Memory B cell (primary cell): ENCODE results near the gene CLPX.
A peak's percentile ranks its signal among the peaks of the same experiment; 100 is the strongest.

ENCODE experiments used
- ATAC-seq: fragments of 150-1000 bp; cut with Tn5 transposase; 2 replicates; pipeline ENCODE4 v1.10.0; 2021; ENCODE audit warnings: low read depth, mild to moderate bottlenecking, moderate library complexity
- DNase-seq, 2 donors: peaks; one replicate each; pipeline ENCODE4 v3.0.0; 2022; ENCODE audit warnings: low spot score in 2 of 2
- H3K27ac Mint-ChIP-seq: one replicate; pipeline ENCODE4 v1.8.0; 2022; ENCODE audit warnings: mild to moderate bottlenecking, moderate library complexity, mixed read lengths
- H3K27me3 Mint-ChIP-seq: one replicate; pipeline ENCODE4 v1.8.0; 2022; ENCODE audit warnings: mixed read lengths
- H3K36me3 Mint-ChIP-seq: one replicate; pipeline ENCODE4 v1.8.0; 2022; ENCODE audit warnings: mild to moderate bottlenecking, mixed read lengths
- H3K4me1 Mint-ChIP-seq: one replicate; pipeline ENCODE4 v1.8.0; 2022; ENCODE audit warnings: mixed read lengths
- H3K4me3 Mint-ChIP-seq: one replicate; pipeline ENCODE4 v1.8.0; 2022; ENCODE audit warnings: mild to moderate bottlenecking, moderate library complexity, mixed read lengths
- H3K9me3 Mint-ChIP-seq: one replicate; pipeline ENCODE4 v1.8.0; 2022; ENCODE audit warnings: mixed read lengths

The CLPX gene

DNA sequence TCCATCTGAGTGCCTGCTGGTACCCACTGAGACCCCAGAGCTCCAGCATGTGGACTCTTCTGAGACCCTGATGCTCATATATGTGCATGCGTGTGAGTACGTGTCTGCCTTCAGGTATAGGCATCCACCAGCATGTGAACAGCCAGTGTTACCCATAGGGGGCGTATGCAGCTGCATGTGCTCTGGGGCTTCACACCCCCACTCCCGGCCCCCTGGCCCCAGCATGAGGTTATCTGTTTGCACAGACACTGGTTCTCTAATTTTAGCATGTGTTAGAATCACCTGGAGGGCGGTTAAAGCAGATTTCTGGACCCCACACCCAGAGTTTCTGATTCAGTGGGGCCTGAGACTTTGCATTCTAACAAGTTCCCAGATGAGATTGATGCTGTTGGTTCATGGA, 27.0 kb upstream of the CLPX start:
- peaks cover 4% of the 10 kb centered on the region for H3K27me3 Mint-ChIP-seq
- ATAC-seq (peak; percentile 77), DNase-seq (peak; percentile 11 to 18)
- no peaks in the 10 kb centered on the region for H3K36me3 Mint-ChIP-seq
- no peaks in the 10 kb centered on the region for H3K9me3 Mint-ChIP-seq
- no peak overlapping the region for H3K4me3 Mint-ChIP-seq
- H3K4me1 Mint-ChIP-seq, result peaks cover 5% of the 10 kb centered on the region
- H3K27ac Mint-ChIP-seq, result no peak overlapping the region

GRCh38 chr15:65211482-65211982, 26.4 kb upstream of the CLPX start:
- Mint-ChIP-seq H3K4me3 (no peak overlapping the region), H3K27ac (no peak overlapping the region), H3K36me3 (no peaks in the 10 kb centered on the region), H3K9me3 (no peaks in the 10 kb centered on the region), H3K27me3 (peaks cover 6% of the 10 kb centered on the region), H3K4me1 (peaks cover 5% of the 10 kb centered on the region)
- no peak for DNase-seq
- ATAC-seq, result no peak

- Mint-ChIP-seq H3K36me3 (no peaks in the 10 kb centered on the region), H3K27ac (no peak within 1 kb of the TSS), H3K4me3 (no peak within 1 kb of the TSS), H3K27me3 (peaks cover 6% of the 10 kb centered on the region), H3K4me1 (peaks cover 5% of the 10 kb centered on the region), H3K9me3 (no peaks in the 10 kb centered on the region)
- DNase-seq (no peak), ATAC-seq (no peak)
Observed at GRCh38 chr15:65210770-65211481, 25.8 kb upstream of the CLPX start, which contains the start of gene CILP. TSS of gene CILP (minus strand) at chr15:65211473. CDS start at chr15:65209755, 1,718 bp downstream.

DNA sequence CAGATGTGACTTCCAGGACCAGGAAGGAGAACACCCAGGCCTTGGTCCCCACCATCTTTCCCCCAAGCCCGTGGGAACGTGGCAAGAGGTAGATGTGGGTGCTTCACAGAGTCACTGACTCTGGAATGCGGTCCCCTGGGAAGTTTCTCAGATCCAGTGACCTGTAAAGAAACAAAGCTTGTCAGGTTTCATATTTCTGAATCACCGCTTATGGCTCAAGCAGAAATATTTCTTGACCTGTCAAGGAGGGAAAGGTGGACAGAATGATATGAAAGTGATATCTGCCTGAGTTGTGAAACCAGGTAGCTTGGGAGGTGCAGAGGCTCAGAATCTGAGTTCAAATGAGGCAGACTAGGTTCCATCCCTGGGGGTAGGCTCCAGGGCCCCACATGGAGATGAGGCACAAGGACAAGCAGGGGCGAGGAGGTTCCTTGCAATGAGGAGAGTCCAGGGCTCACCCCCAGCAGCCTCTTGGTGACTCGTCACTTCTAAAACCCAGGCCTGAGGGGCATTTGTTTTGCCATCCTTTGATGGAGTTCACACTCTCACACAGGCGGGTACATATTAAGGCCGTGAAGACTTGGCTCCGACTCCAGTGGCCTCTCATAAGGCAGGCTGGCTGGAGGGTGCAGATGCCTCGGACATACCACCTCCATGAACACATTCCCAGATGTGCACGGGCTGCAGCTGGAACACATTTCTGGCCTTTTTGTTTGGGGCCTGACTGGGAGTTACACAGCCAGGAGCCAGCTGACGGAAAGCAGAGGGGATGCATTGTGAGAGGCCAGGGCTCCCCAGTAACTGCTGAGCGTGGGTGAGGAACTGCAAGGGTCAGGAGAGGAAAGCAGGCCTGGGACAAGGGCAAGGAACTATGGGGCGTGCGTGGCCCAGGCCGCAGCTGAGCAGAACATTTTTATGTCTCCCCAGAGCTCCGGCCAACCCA, 24.8 kb upstream of the CLPX start:
- Mint-ChIP-seq H3K27me3 (peaks cover 6% of the 10 kb centered on the region), H3K36me3 (no peaks in the 10 kb centered on the region), H3K27ac (no peak overlapping the region), H3K9me3 (no peaks in the 10 kb centered on the region), H3K4me3 (no peak overlapping the region), H3K4me1 (peaks cover 5% of the 10 kb centered on the region)
- no peak for ATAC-seq
- no peak for DNase-seq

- Mint-ChIP-seq H3K27me3 (peaks cover 8% of the 10 kb centered on the region), H3K9me3 (no peaks in the 10 kb centered on the region), H3K4me3 (no peak overlapping the region), H3K27ac (no peak overlapping the region), H3K4me1 (peaks cover 5% of the 10 kb centered on the region), H3K36me3 (no peaks in the 10 kb centered on the region)
- ATAC-seq (no peak), DNase-seq (no peak)
Observed at GRCh38 chr15:65208647-65209046, 23.5 kb upstream of the CLPX start.

DNA sequence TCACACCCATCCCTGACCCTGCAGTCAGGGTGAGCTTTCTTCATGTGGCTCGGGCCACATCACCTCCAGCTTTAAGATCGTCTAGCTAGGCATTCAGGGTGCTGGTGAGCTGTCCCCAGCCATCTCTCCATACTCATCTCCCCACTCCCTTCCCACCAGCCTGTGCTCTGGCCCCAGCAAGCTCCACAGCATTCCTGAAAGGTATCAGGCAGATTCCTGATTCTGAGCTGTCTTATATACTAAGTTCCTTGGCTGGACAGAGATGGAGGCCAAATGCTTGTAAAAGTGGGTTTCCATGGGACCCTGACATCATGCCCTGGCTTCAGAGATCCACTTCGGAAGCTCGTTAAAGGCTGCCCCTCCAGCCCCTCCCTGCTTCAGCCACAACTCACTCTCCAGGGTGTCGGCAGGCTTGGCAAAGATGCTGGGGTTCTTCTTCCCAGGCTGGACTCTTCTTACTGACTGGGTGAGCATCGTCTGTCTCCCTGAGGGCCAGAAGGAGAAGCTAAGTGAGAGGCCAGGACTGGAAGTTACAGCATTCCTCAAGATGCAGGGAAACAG, 22.2 kb upstream of the CLPX start:
- Mint-ChIP-seq H3K4me3 (no peak overlapping the region), H3K27me3 (peaks cover 8% of the 10 kb centered on the region), H3K4me1 (peaks cover 5% of the 10 kb centered on the region), H3K9me3 (no peaks in the 10 kb centered on the region), H3K27ac (no peak overlapping the region), H3K36me3 (no peaks in the 10 kb centered on the region)
- no peak for DNase-seq
- ATAC-seq, result no peak

GRCh38 chr15:65206750-65207149, 21.6 kb upstream of the CLPX start:
- no peak for ATAC-seq
- Mint-ChIP-seq H3K4me3 (no peak overlapping the region), H3K27ac (no peak overlapping the region), H3K36me3 (peaks cover 2% of the 10 kb centered on the region), H3K9me3 (no peaks in the 10 kb centered on the region), H3K27me3 (peaks cover 10% of the 10 kb centered on the region), H3K4me1 (no peaks in the 10 kb centered on the region)
- no peak for DNase-seq

DNA sequence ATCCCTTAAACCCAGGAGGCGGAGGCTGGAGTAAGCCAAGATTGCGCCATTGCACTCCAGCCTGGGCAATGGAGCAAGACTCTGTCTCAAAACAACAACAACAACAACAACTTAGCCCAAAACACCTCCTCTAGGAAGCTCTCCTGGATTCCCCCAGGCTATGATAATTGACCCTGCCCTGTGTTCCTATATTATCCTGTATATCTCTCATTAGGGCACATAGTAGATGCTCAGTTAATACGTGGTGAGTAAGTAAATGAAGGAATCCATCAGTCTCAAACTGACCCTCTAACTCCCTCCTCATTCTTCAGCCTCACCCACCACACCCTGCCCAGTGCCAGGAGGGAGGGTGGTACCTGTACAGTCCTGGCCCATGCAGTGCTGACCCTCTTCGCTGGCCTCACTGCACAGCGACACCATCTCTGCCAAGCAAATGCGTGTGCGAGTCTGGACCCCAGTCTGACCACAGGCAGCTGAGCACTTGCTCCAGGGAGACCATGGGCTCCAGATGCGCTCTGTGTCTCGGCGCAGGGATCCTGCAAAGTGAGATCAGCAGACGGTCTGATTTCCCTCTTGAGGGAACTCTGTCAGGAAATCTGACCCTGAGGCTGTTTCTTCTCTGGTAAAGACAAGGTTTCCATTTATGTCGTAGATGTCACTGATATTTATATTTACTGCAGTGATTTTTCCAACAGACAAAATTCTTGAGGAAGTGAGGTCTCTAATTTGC, 20.0 kb upstream of the CLPX start:
- H3K27ac Mint-ChIP-seq, result no peak overlapping the region

DNA sequence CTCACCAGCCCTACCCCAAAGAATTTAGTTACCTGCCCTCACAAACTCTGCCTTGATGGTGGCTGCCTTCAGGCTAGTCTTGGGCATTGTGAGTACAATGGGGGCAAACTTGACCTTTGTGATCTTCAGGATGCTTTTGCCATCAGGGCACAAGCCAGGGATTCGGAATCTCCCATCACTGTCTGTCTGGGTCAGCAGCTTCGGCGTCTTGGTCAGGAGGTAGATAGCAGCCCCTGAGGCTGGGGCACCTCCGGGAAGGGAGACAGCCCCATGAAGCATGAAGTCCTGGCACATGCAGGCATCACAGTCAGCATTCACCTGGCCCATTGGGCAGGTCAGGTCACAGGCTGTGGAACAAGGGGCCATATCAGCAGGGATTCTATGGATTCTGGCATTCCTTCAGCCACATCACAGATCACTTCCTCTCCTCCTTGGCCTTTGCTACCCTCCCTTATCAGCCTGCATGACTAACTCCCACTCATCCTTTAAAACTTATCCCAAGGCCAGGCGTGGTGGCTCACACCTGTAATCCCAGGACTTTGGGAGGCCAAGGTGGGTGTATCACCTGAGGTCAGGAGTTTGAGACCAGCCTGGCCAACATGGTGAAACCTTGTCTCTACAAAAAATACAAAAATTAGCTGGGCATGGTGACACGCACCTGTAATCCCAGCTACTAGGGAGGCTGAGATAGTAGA, 19.2 kb upstream of the CLPX start:
- H3K4me1 Mint-ChIP-seq, result no peaks in the 10 kb centered on the region
- no peak overlapping the region for H3K27ac Mint-ChIP-seq
- DNase-seq (no peak), ATAC-seq (no peak)
- H3K9me3 Mint-ChIP-seq, result no peaks in the 10 kb centered on the region
- peaks cover 2% of the 10 kb centered on the region for H3K36me3 Mint-ChIP-seq
- H3K4me3 Mint-ChIP-seq, result no peak overlapping the region
- H3K27me3 Mint-ChIP-seq, result peaks cover 11% of the 10 kb centered on the region

More for the DNA sequence above, 20.0 kb upstream of the CLPX start:
- no peak for ATAC-seq
- Mint-ChIP-seq H3K27me3 (peaks cover 11% of the 10 kb centered on the region), H3K4me3 (no peak overlapping the region), H3K36me3 (peaks cover 2% of the 10 kb centered on the region), H3K4me1 (no peaks in the 10 kb centered on the region), H3K9me3 (no peaks in the 10 kb centered on the region)
- no peak for DNase-seq

GRCh38 chr15:65201918-65202317, 16.8 kb upstream of the CLPX start:
- no peaks in the 10 kb centered on the region for H3K9me3 Mint-ChIP-seq
- no peaks in the 10 kb centered on the region for H3K4me1 Mint-ChIP-seq
- H3K27ac Mint-ChIP-seq, result no peak overlapping the region
- H3K4me3 Mint-ChIP-seq, result no peak overlapping the region
- peaks cover 2% of the 10 kb centered on the region for H3K36me3 Mint-ChIP-seq
- DNase-seq (no peak), ATAC-seq (no peak)
- H3K27me3 Mint-ChIP-seq, result peaks cover 5% of the 10 kb centered on the region

- Mint-ChIP-seq H3K27me3 (peaks cover 2% of the 10 kb centered on the region), H3K9me3 (no peaks in the 10 kb centered on the region), H3K27ac (no peak overlapping the region), H3K4me3 (no peak overlapping the region), H3K4me1 (peaks cover 5% of the 10 kb centered on the region), H3K36me3 (peaks cover 2% of the 10 kb centered on the region)
- no peak for DNase-seq
- ATAC-seq, result no peak
Observed at GRCh38 chr15:65198571-65198970, 13.4 kb upstream of the CLPX start.

DNA sequence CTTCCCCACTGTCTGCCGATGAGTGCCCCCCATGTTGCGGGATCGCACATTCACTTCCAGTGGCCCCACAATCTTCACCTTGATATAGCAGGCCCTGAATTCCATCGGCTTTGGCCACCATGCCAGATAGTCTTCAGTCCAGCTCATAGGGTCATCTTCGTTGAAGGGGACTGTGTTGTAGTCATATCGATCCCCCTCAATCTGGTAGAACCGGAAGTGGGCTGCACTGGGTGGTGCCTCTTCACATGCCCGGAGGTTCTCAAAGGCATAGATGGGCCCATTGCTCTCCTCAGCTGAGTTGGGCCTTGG, 12.1 kb upstream of the CLPX start:
- H3K9me3 Mint-ChIP-seq, result no peaks in the 10 kb centered on the region
- ATAC-seq, result no peak
- H3K27me3 Mint-ChIP-seq, result peaks cover 2% of the 10 kb centered on the region
- H3K4me3 Mint-ChIP-seq, result no peak overlapping the region
- no peak for DNase-seq
- H3K36me3 Mint-ChIP-seq, result peaks cover 2% of the 10 kb centered on the region
- peaks cover 6% of the 10 kb centered on the region for H3K4me1 Mint-ChIP-seq
- no peak overlapping the region for H3K27ac Mint-ChIP-seq

GRCh38 chr15:65196637-65197336, 11.6 kb upstream of the CLPX start:
- Mint-ChIP-seq H3K4me3 (no peak overlapping the region), H3K36me3 (peaks cover under 1% of the 10 kb centered on the region), H3K9me3 (no peaks in the 10 kb centered on the region), H3K4me1 (peaks cover 8% of the 10 kb centered on the region), H3K27ac (no peak overlapping the region), H3K27me3 (peaks cover 2% of the 10 kb centered on the region)
- no peak for DNase-seq
- ATAC-seq, result no peak
